ENCODE results near the gene JMJD1C. TPM values are rescaled to one million over a fixed set of nuclear protein-coding genes. Genes with fewer than 3 reads are reported as not detected.

JMJD1C gene
- total RNA-seq, 1 donor from 2014 or later = 105 TPM

- H3K4me1 ChIP-seq = peaks cover 9% of the 10 kb centered on the region
- H3K27ac ChIP-seq = no peak overlapping the region
- TF ChIP-seq CTCF (IDR thresholded peaks at IDR 0.05) (no peak), POLR2A (IDR thresholded peaks at IDR 0.05) (no peak), POLR2AphosphoS5 (IDR thresholded peaks at IDR 0.05; ENCODE audit: insufficient read depth in 1 of 2, low read depth in 1 of 2) (no peak)
- no peak overlapping the region for H3K4me3 ChIP-seq
- DNase-seq (ENCODE audit: extremely low spot score in 2 of 2) = no peak
- no peaks in the 10 kb centered on the region for H3K36me3 ChIP-seq
- H3K27me3 ChIP-seq = no peaks in the 10 kb centered on the region
- intact Hi-C loops (cut with DNase I) = no loop called here
- H3K9me3 ChIP-seq = no peaks in the 10 kb centered on the region
These were observed 345.2 kb downstream of the JMJD1C start for GRCh38 chr10:63120554-63120953.

DNA sequence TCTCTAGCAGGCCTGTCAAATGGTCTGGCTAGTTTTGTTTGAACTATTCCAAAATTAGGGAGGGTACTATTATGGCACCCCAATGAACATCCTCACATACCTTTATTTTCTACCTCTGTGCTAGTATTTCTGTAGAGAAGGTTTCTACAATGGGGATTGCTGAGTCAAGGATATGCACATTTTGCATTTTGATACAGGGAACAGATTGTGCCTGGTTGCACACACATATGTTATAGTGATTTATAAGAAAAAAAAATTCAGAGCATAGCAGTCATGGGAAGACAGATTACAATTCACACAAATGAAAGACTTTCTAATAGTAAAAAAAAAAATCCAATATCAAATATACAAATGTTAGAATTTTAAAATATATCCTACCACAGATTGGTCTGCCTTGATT lies 346.7 kb downstream of the JMJD1C start:
- Histone ChIP-seq H3K4me3 (no peak overlapping the region), H3K36me3 (no peaks in the 10 kb centered on the region), H3K27me3 (no peaks in the 10 kb centered on the region), H3K9me3 (no peaks in the 10 kb centered on the region), H3K27ac (no peak overlapping the region), H3K4me1 (peaks cover 24% of the 10 kb centered on the region)
- TF ChIP-seq CTCF (IDR thresholded peaks at IDR 0.05) (no peak), POLR2A (IDR thresholded peaks at IDR 0.05) (no peak), POLR2AphosphoS5 (IDR thresholded peaks at IDR 0.05; ENCODE audit: insufficient read depth in 1 of 2, low read depth in 1 of 2) (no peak)
- intact Hi-C loops (cut with DNase I) = no loop called here
- DNase-seq (ENCODE audit: extremely low spot score in 2 of 2) = no peak

MicroRNA genes within 50 kb of the gene (microRNA counts, 767-probe panel; counts per million panel counts)
- 238 to 261 counts per million in 2 donors for microRNA hsa-miR-1296

Small RNA genes within 50 kb of the gene (microRNA-seq; reads per million reads assigned to microRNA genes)
- 241 reads per million, percentile 63 among the genes with 10 or more reads in this experiment for gene MIR1296 (ENCODE audit: borderline number of aligned reads, borderline replicate concordance)

Small RNA genes within 50 kb of the gene (small RNA-seq; reads per million reads assigned to genes)
- gene AC022022.1 (not detected), gene MIR1296 (6.5 reads per million, percentile 90 among the genes with 10 or more reads in this experiment)

Other genes starting within 250 kb of the JMJD1C start
- gene REEP3, start 55.4 kb upstream of the JMJD1C start, total RNA-seq = 41.0 TPM